NOMO-1 treated with dmso at 0.1 percent for 144 hours (cell line): ENCODE results near the gene EBF3.

Experiments used
- DNase-seq: peaks from one replicate; lab custom pipeline; 2025; ENCODE audit not compliant: unreplicated experiment; lab: John Stamatoyannopoulos, UW

Gene EBF3

DNA sequence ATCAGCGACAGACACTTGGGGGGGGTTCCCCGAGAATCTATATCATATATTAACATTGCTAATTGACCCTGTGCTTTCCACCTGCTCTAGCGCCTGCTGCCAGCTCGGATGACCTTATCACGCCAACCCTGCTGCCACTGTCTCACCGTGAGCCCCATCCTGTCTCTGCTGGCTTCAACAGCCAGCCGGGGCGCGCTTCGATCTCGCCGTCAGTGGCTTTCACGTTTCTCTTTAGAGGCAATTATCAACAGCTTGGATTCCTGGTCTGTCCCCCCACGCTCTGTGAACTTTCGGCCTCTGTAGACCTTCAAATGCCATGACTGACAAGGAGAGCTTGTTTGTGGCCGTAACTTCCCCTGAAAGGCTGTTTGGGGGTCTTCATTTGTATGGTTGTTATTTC lies 123.0 kb downstream of the EBF3 start:
- no peak for DNase-seq

DNA sequence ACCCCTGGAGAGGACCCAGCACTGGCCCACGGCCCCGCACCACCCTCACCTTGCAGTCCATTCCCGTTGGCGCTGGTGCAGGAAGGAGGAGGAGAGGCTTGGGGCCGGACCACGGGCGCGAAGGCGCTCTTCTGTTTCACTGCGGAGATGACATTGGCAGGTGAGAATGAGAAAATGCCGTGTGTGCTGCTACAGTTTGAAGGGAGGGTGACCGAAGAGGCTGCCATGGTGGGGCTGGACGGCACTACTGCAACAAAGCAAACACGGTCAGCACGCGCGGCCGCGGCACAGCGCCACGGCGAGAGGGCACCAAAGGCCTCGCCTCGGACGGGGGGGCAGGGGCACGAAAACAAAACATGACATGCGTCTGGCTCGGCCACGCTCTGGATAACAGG lies 123.9 kb downstream of the EBF3 start:
- DNase-seq, result no peak

DNA sequence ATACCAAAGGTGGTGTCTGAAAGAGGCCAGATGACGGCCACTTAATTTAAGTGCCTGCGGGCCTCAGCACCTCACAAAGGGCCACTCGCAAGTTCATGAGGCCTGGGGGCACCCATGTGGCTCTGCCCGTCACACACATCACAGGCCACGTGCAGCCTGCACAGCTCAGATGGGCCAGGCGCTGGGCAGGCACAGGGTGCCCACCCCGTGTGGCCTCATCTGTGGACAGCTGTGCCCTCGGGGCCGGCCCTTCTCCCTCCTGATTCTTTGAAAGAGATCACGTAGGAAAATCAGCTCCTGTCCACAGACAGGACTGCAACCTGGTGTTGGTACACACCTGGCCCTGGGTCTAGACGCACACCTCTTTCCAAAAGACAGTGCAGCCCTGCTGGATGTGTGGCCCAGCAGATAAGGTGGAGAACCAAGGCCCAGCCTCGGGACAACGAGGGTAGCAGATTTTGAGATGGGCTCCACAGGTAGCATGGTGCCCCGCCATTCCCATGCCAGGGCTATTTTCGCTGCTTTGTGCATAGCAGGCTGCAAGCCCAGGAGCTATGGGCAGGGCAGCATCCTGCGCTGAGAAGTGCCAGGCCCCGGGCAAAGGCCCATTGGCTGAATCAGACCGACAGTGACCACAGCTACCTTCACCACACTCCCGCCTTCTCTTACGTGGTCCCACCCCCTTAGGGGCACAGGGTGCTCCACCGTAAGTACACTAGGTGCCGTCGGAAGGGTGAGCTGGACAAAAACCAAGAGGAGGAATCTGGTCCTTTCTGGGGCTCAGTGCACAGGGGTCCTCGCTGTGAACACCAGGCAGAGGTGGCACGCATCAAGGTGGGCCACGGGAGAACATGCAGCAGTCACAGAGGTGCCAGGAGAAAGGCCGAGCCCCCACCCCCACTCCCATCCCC lies 124.5 kb downstream of the EBF3 start:
- DNase-seq, result no peak

DNA sequence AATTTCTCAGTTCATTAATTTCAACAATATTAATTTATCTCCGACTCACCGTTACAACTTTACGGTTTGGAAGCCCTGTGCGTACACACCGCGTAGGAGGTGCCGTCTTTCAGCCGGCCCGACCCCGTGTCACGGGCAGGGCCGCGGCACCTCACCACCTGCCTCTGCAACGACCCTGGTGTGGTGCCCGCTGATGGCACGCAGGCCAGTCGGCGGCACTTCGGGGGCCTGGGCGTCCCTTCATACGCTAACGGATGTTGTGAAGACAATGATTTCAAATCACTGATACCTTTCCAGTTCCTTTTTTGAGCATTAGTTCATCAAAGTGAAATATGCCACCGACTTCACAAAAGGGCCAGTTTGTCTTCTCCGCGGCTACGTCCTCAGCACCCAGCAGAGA lies 125.3 kb downstream of the EBF3 start:
- DNase-seq, result no peak

DNA sequence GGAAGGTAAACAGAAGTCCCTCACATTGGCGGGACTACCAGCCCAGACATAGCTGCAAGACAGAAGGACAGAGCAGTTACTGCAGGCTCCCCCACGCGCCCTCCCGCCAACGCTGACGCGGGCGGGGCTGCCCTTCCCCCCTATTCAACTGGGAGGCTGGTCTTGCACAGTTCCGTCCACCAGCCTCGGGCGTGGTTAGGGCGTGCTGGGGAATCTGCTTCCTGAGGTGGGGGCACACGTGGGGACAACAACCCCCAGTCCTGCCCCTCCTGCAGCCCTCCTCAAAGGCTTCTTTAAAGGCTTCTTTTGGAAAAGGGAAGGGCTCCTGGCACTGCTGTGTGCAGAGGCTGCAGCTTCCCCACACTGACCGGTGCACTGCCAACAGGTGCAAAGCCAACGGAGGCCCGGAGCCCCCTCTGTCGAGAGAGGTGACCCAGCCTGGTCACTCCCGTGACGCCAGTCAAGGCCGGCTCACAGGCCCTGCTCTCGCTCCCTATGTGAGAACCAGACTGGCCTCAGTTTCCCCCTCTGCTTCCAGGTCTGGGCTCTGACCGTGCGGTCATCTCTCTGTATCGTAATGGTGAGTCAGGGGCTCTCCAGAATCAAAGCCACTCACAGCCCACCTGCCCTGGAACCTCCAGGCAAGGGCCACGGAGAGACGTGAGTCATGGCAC lies 126.0 kb downstream of the EBF3 start:
- DNase-seq, result no peak

DNA sequence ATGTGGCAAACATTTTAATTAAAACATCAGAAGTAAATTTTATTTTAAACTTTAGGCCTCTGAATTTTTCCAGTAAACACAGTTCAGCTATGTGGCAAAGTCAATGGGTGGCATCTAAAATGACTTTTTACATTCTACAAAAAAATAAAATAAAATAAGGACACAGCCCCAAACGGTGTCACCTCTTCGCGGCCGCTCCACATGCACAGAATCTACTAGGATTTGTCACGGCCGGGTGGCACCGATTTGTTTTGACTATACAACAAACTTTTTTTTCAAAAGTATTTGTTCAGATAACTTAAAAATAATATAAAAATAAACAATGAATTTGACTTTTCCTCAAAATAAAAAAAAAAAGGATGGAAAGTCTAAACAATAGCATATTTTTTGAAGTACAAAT lies 127.8 kb downstream of the EBF3 start:
- no peak for DNase-seq

DNA sequence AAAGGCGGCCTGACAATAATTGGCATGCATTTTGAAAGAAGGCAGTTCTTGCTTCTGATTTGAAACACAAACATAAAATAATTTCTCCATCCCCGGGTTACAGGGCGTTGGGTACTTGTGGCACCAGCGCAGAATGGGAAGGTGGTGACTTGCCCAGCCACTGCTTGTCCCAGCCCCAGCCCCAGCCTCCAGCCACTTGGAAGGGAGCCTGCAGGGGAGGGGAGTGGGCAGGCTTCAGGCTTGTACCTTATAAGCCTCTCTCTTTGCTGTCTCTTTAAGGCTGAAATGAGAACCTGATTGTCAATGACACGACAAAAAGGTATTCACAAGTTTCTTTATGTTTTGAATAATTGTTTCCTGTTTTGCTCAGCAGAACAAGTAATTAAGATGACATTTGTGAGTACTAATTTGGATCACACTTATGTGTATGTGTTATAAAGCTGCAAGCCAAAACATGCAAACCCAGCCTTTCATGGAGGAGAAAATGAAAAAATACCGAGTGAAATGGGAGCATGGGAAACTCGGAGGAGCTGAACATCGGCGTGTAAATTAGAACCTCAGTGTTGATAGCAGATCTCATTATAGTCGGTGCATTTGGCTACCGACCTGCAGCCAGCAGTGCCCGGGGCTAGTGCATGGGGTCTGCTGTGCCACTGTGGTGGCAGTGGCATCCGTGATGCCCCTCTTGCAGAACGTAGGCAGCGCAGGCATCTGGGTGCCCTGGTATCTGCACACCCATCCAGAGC lies 129.9 kb downstream of the EBF3 start:
- no peak for DNase-seq

DNA sequence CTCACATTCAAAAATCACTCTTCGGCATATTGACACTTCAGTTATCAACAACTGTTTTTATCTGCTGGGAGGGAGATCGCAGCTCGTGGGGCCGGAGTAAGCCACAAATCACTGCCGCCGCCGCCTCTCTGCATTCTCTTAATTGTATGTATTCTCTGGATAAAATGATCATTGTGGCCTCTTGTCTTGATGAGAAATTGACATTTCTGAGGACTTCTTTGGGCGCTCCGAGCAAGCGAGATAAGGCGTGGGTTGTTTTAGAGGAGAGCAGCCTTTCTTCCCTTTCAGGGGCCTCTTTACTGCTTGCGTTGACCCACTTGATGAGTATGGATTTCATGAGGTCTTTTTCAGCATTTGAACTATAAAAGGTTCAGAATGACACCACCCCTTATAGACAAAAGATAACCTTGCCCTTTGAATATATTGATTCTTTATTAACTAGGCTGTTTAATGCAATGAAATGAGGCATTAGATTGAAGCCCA lies 130.6 kb downstream of the EBF3 start:
- no peak for DNase-seq

DNA sequence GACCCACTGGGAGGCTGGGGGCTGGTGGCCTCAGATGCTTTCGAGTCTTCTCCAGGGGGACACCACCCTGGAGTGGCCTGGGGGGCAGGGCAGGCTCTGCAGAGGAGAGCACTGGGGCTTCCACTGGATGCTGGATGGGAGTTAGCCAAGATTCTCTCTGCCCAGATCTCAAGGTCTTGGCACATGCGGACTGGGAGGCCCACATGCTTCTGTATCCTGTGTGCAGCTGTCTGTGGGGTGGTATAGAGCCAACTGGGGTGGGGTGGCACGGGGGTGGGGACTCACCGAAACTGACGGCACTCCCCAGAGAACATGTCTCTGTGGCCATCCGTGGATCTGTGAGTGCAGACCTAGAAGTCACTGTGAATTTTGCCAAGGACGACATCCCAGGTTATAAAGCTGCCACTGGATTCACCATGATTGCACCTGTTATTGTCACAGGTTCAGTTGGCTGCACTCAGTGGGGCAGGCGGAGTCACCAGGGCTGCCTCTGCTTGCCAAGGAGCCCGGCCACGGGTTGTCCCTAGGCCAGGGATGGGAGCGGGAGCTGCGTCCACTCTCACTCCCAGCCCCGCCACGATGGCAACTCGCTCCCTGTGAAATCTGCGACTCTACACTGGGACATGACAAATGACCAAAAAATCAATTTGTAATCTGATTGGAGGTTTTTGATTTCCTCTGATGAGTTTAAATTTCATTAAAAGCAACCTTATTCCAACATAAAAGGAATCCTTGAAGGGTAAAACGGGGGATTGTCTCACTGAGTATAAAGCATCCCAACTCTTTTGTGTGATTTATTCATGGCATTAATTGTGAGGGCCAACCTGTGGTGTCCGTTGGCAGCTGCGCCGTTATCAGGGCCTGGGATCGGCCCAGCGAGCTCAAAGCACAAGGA lies 131.3 kb downstream of the EBF3 start:
- DNase-seq, result no peak

DNA sequence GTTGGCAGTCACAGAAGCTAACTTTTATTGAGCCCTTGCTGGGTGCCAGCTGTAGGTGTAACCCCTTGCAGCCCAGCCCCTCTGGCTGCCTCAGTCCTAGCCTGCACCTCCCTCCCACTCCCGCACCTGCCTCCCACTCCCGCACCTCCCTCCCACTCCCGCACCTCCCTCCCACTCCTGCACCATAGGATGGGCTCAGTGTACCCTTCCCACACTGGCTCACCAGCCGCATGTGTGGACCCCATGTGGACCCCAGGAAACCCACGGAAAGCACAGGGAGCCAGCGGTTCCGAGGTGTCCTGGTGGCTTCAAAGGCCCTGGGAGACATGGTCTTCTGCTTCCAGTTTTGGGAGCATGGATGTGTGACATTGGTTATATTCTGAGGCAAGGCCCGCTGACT lies 132.9 kb downstream of the EBF3 start:
- DNase-seq, result no peak

DNA sequence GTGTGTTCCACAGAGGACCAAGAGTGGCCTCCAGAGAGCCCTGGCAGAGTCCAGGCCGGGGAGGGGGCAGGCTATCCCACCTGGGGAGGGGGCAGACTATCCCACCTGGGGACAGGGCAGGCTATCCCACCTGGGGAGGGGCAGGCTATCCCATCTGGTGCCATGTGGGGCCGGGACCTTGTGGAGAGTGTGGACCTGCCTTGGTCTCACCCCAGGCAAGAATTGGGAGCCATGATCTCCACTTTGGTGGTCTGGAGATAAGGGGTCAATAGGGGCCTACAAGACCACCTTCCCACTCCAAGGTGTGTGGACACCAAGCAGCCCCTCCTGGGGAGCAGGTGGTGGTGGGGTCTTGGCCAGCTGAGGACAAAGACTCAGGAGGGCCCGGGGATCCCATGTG lies 138.2 kb downstream of the EBF3 start:
- DNase-seq, result no peak

DNA sequence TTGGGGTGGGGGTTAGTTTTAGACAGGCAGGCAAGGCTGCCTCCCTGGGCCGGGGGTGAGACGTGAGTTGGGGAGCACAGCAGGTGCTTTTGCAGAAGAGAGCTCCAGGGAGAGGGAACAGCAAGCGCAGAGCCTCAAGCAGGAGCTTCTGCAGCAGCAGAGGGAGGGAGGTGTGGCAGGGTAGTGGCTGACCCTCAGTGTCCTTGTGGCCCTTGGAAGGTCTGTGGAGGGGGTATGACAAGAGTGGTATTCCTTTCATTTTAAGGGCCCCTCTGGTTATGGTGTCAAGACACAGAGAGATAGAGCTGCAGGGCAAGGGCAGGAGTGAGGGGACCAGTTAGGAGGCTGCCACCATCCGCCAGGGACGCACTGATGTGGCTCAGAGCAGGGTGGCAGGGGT lies 138.9 kb downstream of the EBF3 start:
- DNase-seq, result no peak

DNA sequence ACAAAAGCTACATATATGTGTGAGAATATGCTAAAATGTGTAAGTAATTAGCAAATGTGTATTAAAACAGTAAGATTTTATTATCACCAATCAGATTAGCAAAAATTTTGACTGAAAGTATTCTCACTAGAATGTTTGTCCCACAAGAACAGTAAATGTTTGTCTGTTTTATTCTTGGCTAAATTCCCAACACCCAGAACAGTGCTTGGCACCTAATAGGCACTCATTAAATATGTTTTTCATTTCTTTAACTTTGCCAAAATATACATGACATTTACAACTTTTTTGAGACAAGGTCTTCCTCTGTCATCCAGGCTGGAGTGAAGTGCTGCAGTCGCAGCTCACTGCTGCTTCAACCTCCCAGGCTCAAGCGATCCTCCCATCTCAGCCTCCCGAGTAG lies 143.6 kb downstream of the EBF3 start:
- no peak for DNase-seq

DNA sequence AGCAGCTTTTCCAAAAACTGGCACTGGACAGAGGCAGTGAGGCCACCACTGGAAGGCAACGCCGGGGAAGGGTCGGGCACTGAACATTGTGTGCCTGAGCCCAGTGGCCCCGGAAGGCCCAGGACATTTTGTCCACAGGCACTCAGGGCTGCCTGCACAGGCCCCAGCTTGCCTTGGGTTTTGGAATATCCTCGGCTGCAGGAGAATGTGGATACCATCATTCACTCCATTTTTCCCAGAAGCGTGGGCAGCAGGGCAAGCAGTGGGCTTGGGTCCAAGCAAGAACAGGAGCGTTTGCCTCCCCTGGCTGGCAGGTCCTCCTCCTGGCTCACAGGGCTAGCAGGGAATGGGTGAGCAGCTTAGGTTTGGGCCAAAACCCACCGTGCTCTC lies 147.4 kb downstream of the EBF3 start:
- DNase-seq, result no peak

DNA sequence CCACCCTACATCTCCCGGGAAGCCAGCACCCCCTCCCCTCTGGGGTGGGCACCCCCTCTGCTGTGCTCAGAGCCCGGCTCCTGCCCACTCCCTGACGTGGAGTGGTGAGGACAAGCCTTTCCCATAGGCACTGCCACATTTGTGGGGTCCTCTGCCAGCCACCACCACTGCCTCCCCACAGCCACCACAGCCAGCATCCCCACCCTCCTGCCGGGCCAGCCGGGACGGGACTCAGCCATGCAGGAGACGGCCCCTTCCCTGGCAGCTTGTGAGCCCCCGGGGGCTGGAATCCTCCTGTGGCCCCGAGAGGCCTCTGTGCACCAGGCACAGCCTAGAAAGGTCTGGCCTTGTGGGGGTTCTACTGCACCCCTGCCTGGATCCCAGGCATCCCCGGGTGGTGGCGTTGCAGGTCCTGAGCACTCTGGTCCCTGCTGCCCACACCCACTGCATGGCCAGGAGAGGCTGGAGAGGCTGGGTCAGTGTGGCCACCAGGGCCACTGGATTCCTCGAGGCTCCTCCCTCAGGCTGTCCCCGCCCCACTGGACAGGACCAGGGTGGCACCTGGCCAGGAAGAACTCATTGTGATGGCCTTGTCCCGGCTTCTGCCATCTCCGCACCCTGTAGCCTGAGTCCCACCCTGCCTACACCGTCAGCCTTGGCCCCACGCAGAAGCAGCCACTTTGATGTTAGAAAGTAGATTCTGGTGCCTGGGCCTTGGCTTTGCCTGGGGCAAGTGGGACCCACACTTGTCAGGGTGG lies 148.0 kb downstream of the EBF3 start:
- no peak for DNase-seq

DNA sequence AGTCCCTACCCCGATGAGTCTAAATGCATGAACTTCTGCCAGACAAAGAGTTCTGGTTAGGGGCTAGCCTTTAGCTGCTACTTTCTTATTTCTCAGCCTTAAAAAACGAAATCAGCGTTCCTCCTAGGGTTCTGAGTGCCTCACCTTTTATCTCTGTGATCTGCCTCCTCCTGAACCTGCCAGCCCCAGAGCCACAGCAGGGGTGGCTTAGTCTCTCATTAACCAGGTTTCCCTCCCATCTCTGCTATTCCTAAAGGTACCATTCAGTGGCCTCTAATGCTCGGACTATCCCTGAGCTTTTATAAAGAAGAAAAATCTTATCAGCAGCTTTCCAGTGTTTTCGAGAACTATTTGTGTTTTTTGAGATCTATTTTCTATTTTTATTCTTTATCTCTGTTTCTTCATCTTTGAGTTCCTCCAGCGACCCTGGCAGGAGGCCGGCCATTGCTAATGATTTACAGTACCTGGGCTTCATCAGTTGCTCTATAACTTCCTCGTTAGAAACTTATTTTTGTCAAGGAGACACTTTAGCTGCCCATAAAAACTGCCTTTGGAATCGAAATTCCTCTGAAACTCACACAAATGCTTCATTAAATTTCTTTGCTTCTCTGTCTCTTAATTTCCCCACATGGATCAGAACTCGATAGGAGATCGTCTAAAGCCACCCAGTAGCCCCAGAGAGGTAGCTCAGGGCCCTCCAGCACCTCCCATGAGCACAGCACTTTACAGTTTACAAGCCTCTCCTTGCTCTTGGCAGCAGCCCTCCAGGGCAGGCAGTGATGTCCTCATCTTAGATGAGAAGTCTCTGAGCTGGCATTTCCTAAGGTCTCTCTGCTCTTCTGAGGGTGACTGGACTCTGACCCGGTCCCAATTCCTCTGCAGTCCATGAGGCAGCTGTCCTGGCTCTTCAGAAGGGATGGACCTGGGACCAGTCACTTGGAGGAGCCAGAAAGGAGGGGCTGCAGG lies 149.1 kb downstream of the EBF3 start:
- DNase-seq, result no peak

DNA sequence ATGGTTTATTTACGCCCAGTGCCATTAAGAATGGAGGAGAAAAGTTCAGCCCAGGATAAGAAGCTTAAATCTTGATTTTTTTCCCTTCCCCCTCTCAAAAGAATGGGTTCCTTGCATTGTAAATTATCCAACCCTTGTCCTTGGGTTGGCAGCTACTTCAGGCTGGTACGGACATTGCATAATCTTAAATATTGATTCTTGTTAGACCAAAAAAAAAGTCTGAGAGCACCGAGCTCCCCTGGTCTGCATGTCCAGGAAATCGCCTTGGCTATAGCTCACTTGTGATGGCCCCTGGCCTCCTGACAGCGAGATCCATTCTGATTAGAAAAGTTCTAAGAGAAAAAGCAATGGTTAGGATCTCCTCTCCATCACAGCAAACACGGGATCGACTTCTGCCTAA lies 151.7 kb downstream of the EBF3 start:
- DNase-seq, result no peak

DNA sequence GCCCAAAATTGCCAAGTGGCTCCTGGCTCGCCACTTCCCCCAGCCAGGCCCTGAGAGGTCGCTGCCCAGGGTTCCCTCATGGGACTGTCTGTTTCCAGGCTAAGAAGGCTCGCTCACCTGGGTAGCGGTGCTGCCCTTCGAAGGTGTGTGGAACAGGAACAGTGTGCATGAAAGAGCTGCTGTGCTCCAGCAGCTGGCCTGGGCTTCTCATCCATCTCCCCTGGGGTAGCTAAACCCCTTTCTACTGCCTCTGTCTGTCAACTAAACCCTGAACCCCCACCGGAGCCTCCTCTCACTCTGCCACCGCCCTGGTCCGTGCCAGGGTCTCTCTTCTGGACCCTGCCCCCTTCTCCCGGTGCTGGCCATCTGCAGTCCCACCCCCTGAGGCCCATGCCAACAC lies 152.9 kb downstream of the EBF3 start:
- no peak for DNase-seq

DNA sequence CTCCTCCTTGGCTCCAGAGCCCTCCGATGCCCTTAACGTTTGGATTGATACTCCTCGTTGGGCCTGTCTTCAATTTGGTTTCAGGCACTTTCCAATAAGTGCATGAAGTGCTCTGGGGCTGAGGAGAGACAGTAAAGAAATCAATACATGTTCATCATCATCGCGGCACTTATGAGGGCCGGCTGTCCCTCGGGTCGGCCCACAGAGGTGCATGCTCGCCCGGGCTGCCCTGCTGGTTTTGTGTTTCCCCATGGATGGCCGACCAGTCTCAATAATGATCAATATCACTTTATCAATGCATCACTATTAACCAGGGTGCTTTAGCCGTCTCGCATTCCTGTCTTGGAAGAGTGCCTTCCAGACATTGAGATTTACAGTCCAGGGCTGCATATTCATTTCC lies 154.2 kb downstream of the EBF3 start:
- DNase-seq, result no peak
